ENCODE data around the gene LRP2BP.

The LRP2BP gene

DNA sequence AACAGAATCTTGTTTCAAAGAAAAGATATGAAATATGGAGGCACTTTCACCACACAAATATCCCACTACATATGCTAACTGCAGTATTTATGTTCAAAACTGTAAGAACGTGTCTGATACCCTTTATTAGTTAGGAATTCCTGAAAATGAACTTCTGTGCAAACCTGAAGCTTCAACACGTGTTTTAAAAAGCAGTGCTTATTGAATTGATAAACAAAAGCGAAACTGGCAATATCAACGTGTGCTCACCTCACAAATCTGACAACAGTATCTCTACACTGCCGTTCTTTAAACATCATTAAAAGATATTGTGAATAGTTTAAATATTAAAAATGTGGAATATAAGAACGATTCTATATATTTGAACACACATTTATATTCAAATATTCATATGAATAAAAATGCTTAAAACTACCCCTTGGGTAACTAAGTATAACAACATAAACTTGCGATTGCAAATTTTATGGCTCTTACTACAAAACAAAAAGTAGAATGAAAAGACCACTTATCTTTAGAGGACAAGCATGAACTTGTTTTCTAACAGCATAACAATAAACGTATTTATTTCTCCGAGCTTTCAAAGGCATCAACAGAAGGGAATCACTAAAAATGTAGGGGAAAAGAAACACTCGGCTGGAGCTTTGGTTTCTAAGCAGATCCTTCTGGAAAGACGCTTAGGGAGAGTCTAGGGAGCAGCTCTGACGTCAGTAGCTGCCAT lies at the start of gene LRP2BP:
LRP2BP (minus strand) TSS at position 687 of the 718 bp plus-strand sequence. CDS start 17,738 bp downstream, outside the sequence.
- DNase-seq: no peak

DNA sequence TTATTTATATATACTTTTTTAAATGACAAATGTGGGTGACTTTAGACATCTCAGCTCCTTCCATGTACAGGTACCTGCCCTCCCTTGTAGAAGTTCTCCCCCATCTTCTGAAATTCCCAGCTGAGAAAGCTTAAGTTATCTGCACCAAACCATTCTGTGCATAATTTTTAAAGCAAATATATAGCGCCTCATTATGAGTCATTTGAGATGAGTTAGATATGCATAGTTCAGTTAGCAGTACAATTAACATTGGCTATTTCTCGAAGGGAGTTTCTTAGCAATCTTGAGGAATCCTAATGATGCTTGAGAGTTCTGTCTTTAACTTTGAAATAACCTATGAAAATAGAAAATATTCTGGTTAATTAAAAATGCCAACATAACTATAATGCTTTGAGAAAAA lies 49.5 kb upstream of the LRP2BP start:
- DNase-seq: no peak

DNA sequence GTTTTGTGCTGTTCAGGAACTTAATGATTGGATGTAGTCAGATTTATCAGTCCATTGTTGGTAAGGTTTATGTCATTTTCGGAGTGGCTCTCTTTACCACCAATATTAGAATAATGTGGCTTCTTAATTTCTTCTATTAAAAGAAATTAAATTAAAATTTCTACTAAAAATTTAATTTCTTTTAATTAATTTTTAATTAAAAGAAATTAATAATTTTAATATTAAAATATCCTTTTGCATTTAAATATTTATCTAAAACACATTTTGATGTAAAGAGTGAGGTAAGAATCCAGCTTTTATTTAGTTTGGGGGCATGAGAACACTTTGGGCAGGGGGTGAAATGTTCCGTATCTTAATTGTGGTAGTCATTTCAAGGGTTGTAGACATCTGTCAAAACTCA lies 45.8 kb upstream of the LRP2BP start:
- DNase-seq: no peak

- DNase-seq: no peak
Observed at GRCh38 chr4:185437809-185438208, 42.1 kb upstream of the LRP2BP start.

DNA sequence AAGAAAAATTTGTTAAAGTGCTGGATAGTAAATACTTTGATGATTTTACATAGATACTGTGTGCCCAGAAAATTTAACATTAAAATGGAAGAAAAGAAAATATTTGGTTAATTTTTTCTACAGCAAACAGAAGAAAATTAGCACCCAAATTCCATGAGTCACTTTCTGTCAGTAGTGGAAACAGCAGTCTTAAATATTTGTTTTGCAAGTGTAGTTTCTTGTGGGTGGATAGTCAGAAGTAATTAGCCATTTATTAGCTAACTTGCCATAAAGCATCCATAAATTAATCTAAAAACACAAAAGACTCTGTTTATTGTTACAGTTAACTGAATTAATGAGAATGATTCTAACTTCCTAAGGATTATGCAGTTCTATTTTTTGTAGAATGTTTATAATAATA lies 39.7 kb upstream of the LRP2BP start:
- no peak for DNase-seq

- no peak for DNase-seq
Observed at GRCh38 chr4:185429660-185430059, 33.9 kb upstream of the LRP2BP start.

DNA sequence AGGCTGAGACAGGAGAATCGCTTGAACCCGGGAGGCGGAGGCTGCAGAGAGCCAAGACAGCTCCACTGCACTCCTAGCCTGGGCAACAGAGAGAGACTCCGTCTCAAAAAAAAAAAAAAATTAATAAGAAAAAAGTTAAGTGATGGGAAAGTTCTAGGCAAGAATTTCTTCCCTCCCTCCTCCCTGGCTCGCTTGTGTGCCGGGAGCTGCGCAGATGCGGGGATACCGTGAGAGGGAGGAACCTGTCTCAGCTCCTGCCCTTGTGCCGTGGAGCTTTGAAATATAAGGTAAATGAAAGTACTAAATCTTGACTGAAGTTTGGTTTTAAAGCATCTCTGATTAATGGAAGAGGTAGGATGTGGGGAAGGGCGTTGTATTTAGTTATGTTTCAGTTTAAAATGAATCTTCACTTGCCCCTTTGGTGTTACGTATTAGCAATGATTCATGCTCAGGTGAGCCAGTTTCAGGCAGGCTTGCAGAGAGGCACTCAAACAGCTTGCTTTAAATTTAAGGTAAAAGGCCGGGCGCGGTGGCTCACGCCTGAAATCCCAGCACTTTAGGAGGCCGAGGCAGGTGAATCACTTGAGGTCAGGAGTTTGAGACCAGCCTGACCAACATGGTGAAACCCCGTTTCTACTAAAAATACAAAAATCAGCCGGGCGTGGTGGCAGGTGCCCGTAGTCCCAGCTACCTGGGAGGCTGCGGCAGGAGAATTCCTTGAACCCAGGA lies 31.4 kb upstream of the LRP2BP start:
- DNase-seq: no peak

DNA sequence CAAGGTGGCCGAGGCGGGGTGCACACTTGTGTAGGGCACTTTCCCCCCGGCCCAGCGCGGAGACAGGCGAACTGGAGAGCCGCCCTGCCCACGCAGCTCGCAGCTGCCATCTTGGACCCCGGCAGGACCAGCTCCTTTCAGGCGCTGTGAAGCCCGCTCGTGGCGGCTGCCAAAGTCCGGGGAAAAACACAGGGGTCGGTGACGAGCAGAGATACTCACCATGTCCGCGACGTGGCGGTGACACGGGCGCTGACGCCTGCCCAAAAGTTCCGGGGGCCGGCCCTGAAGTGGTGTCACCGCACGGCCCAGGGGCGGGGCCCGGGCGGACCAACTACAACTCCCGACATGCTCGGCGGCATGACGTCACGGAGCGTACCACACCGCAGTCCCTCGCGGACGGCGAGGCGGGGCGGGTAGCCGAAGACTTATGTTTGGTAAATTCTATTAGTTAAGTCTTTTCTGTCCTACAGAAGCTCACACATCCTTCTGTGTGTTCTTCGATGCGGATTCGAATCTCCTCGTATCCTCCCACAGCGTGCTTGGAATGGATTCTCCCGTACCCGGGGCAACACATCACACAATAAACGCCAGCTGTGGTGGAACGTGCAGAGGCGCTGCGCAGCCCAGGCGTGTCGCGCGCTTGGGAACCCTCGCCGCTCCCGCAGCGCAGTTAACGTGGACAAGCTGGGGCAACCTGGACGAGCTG lies 30.1 kb upstream of the LRP2BP start, which contains the start of gene UFSP2:
UFSP2 (minus strand) TSS at position 318 of the 706 bp plus-strand sequence; CDS start at position 222, 96 bp downstream.
- DNase-seq: peak; percentile 91

DNA sequence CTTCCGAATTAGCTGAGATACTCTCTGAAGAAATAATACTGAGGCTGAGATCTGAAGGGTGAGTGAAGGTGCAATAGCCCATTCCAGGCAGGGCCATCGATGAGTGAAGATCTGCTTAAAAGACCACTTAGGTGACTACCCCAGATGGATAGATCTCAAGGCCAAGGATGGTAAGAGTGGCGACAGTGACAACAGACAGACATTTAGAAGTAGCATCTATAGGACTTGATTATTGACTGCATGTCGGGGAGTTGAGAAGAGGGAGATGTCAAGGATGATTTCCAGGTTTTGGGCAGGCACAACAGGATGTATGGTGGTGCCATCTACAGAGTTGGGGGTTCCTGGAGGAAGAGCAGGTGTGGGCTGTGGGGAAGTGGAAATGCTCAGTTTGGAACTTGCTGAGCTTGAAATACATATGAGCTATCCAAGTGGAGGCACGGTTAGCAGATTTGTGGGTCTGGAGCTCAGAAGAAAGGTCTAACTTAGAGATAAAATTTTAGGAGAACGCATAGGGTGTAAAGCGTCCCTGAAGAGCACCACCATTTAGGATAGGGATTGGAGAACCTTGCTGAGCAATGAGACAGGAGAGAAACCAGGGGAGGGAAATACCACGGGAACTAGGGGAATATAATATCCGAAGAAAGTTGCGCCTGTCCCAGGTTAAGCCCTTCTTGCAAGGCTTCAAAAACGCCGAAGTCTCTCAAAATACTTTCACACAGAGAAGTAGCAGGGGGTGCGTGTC lies 29.4 kb upstream of the LRP2BP start:
- no peak for DNase-seq

DNA sequence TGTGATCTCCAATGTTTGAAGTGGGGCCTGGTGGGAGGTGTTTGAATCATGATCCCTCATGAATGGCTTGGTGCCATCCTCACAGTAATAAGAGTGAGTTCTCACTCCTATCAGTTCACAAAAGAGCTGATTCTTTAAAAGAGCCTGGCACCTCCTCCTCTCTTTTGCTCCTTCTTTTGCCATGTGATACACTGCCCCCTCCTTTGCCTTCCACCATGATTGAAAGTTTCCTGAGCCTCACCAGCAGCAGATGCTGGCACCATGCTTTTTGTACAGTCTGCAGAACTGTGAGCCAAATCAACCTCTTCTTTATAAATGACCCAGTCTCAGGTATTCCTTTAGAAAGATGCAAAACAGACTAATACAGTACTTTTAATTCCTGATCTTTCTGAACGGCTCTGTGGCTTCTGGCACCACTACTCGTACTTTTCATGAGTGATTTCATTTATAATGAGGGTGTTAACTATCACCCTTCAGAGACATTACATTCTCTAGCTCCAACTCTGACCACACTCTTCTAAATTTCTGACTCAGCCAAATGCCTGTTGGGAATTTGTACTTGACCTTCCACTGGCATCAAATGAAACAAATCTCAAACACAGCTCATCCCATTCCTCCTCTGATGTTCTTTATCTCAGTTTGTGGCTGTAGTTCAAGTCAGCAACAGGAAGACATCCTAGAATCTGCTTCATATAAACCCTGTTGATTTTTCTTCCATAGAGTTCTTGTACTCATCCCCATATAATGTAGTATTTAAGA lies 25.8 kb upstream of the LRP2BP start:
- DNase-seq: no peak

DNA sequence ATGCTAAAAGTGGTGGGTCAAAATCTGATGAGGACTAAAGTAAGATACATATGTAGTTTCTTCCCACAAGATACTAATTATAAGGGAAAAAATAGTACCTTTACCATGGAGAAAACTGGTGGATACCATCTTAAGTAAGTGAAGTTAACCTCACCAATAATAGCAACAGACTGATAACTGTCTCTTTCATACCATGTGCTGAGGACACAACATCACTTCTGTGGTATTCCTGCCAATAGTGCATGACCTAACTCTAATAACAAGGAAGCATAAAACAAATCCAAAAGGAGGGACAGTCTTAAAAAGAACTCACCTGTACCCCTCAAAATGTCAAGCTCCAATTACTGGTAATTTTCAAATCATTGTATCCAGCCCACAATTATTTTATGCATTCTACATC lies 21.2 kb upstream of the LRP2BP start:
- no peak for DNase-seq

- no peak for DNase-seq
Observed at GRCh38 chr4:185412412-185412811, 16.7 kb upstream of the LRP2BP start.

DNA sequence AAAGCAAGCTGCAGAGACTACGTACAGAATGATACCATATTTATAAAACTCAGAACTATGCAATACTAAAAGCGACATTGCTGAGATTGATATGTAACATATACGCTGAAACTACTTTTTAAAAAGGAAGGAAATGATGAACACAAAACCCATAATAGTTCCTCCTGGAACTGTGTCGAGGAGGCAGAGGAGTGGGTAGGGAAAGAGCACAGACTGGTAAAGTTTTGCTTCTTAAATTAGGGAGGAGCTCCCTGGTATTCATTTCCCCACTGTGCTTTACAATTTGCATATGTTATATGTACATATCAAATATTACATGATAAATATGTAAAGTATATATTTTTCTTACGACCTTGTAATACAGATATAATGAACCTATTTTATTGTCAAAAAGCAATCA lies 16.1 kb upstream of the LRP2BP start:
- no peak for DNase-seq

DNA sequence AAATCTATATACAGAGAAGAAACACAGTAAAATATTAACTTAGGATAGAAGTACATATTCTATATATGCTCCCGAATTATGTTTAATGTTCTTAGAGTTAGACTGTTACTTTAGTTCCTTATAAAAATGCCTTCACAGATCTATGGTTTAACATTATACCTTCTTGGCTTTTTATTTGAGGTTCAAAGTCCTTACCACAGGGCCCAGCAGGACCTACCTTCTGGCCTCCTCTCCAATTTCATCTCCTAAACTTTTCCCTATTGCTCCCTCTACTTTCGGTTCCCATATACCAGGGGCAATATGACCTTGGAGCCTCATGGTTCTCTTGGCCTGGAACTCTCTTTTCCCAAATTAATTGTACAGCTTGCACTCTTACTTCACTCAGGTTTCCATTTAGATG lies 12.7 kb upstream of the LRP2BP start:
- no peak for DNase-seq

DNA sequence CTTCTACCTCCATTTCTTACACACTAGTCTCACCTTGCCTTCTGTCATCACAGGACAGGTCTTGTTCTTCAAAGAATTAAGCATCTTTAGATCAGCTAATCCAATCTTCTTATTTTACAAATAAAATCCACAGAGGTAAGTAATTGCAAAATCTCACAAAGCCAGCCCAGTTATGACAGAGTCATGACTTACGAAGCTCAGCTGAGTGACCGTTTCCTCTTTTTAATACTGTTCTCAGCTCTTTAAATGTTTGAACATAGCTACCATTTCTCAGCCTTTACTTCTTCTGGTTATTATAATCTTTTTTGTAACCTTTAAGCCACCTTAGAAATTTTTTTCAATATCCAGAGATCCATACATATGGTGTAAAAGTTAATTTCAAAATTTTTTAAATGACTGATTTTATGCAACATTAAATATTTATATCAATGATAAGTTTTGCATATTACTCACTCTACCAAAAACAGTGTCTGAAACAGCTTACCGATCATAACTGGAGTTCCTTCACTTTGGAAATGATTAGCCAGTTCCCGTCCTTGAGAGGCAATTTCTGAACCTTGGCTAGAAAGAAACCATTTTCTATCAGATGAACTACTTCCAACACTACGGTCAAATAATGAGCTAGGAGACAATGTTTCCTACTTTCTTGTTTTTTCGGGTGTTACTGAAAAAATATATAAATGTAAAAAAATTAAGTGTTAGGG lies 9.7 kb upstream of the LRP2BP start:
- DNase-seq: no peak

DNA sequence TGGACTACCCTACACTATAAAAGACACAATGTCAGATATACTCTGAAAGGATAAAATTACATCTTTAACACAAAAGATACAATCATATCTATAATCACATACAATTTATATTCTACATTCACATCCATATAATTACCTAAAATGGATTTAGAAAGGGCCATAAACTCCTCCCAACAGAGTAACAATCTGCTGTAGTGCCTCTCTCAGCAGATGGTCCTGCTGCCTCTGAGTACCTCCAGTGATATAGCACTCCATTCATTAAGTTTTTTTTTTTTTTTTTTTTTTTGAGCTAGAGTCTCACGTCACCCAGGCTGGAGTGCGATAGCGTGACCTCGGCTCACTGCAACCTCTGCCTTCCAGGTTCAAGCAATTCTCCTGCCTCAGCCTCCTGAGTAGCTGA lies 8.3 kb upstream of the LRP2BP start:
- no peak for DNase-seq

DNA sequence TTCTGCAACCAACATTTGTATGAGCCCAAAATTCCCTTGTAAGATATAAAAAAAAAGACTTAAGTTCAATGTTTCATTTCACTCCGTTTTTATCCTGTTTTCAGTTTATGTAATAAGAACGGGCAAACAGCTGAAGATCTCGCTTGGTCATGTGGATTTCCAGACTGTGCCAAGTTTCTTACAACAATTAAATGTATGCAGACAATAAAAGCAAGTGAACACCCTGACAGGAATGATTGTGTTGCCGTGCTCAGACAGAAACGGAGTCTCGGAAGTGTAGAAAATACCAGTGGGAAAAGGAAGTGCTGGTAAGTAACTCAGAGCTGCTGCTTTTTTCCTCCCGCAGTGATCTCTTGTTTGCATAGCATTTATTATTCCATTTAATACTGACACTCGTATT lies 3.7 kb upstream of the LRP2BP start:
- DNase-seq: no peak

DNA sequence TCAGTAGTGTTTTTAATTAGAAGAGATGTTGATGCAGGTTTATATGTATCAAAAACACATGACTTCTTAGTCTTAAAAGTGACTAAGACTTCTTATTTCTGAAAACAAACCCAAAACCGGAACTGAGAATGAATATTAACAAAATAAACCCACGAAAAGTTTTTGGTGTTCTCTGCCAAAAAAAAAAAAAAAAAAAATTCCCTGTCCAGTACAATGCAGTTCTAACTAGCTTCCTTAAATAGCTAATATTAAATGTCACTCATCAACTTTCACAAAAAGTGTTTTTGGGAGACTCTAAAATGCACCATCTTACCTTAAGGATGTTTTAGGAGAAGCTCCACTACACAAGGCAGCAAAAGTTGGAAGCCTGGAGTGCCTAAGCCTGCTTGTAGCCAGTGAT lies 2.9 kb upstream of the LRP2BP start:
- DNase-seq: no peak

GRCh38 chr4:185396724-185397385 lies 1.1 kb upstream of the LRP2BP start, which contains the start of gene ANKRD37:
TSS of gene ANKRD37 (plus strand) at chr4:185396841. CDS start at chr4:185396924, 83 bp downstream.
- peak; percentile 88 for DNase-seq

GRCh38 chr4:185395956-185396723 lies 416 bp upstream of the LRP2BP start:
- peak; percentile 99 for DNase-seq
